Nephron progenitor cell (in vitro differentiated cells): ENCODE data around the gene TMCC1.

Source experiments
- DNase-seq: peaks from one replicate; pipeline ENCODE4 v3.0.0; 2021
- H3K27ac Mint-ChIP-seq: 2 replicates; pipeline ENCODE4 v1.8.0; 2021; ENCODE audit warnings: mild to moderate bottlenecking, moderate library complexity, mixed read lengths
- H3K27me3 Mint-ChIP-seq: 2 replicates; pipeline ENCODE4 v1.8.0; 2021; ENCODE audit warnings: mild to moderate bottlenecking, low read depth, mixed read lengths; ENCODE audit not compliant: poor library complexity
- H3K36me3 Mint-ChIP-seq: 2 replicates; pipeline ENCODE4 v1.8.0; 2021; ENCODE audit warnings: low read depth, mixed read lengths
- H3K4me1 Mint-ChIP-seq: 2 replicates; pipeline ENCODE4 v1.8.0; 2021; ENCODE audit warnings: mixed read lengths
- H3K4me3 Mint-ChIP-seq: 2 replicates; pipeline ENCODE4 v1.8.0; 2021; ENCODE audit warnings: mild to moderate bottlenecking, moderate library complexity, mixed read lengths
- H3K9me3 Mint-ChIP-seq: 2 replicates; pipeline ENCODE4 v1.8.0; 2021; ENCODE audit warnings: mild to moderate bottlenecking, moderate library complexity, mixed read lengths
- CTCF ChIP-seq: fragments of 200-600 bp; sonication (generic); IDR thresholded peaks from 2 replicates; pipeline ENCODE4 v1.5.0; 2021; ENCODE audit warnings: antibody characterized with exemption

TMCC1 gene

GRCh38 chr3:129893581-129894070 is at the start of gene TMCC1:
TMCC1 (minus strand) TSS chr3:129893711.
- H3K36me3 Mint-ChIP-seq, result peaks cover 27% of the 10 kb centered on the region
- peaks cover 2% of the 10 kb centered on the region for H3K27me3 Mint-ChIP-seq
- H3K9me3 Mint-ChIP-seq, result peaks cover 4% of the 10 kb centered on the region
- TF ChIP-seq CTCF, result no peak
- H3K4me3 Mint-ChIP-seq, result peak within 1 kb of the TSS; percentile 95
- H3K4me1 Mint-ChIP-seq, result peaks cover 66% of the 10 kb centered on the region
- peak; percentile 88 for DNase-seq
- peak within 1 kb of the TSS; percentile 99 for H3K27ac Mint-ChIP-seq

GRCh38 chr3:129943020-129943419 is 49.5 kb upstream of the TMCC1 start:
- Mint-ChIP-seq H3K9me3 (peaks cover 23% of the 10 kb centered on the region), H3K27me3 (peaks cover 41% of the 10 kb centered on the region), H3K36me3 (peaks cover 13% of the 10 kb centered on the region), H3K4me1 (peaks cover 12% of the 10 kb centered on the region), H3K4me3 (no peak overlapping the region), H3K27ac (no peak overlapping the region)
- TF ChIP-seq CTCF, result no peak
- DNase-seq, result no peak

- Mint-ChIP-seq H3K4me3 (no peak overlapping the region), H3K36me3 (peaks cover 13% of the 10 kb centered on the region), H3K9me3 (peaks cover 23% of the 10 kb centered on the region), H3K4me1 (peaks cover 14% of the 10 kb centered on the region), H3K27ac (no peak overlapping the region), H3K27me3 (peaks cover 41% of the 10 kb centered on the region)
- TF ChIP-seq CTCF, result peak; percentile 79
- DNase-seq, result peak; percentile 81
Observed at GRCh38 chr3:129942296-129942695, 48.8 kb upstream of the TMCC1 start.

- Mint-ChIP-seq H3K27me3 (peaks cover 26% of the 10 kb centered on the region), H3K27ac (no peak overlapping the region), H3K36me3 (peaks cover 8% of the 10 kb centered on the region), H3K4me1 (peaks cover 24% of the 10 kb centered on the region), H3K4me3 (no peak overlapping the region), H3K9me3 (peaks cover 13% of the 10 kb centered on the region)
- DNase-seq, result no peak
- no peak for TF ChIP-seq CTCF
Observed at GRCh38 chr3:129940086-129940485, 46.6 kb upstream of the TMCC1 start.

GRCh38 chr3:129938140-129938930 is 44.8 kb upstream of the TMCC1 start:
- Mint-ChIP-seq H3K9me3 (no peaks in the 10 kb centered on the region), H3K36me3 (no peaks in the 10 kb centered on the region), H3K27me3 (peaks cover 23% of the 10 kb centered on the region), H3K27ac (peak overlapping the region; percentile 17), H3K4me3 (no peak overlapping the region), H3K4me1 (peaks cover 24% of the 10 kb centered on the region)
- no peak for DNase-seq
- no peak for TF ChIP-seq CTCF

GRCh38 chr3:129937717-129938116 is 44.2 kb upstream of the TMCC1 start:
- Mint-ChIP-seq H3K36me3 (no peaks in the 10 kb centered on the region), H3K9me3 (no peaks in the 10 kb centered on the region), H3K4me1 (peaks cover 24% of the 10 kb centered on the region), H3K27me3 (peaks cover 22% of the 10 kb centered on the region), H3K4me3 (no peak overlapping the region), H3K27ac (peak overlapping the region; percentile 17)
- no peak for TF ChIP-seq CTCF
- DNase-seq, result peak; percentile 21
